ENCODE data around the gene CRHR1.

CRHR1 gene

GRCh38 chr17:45877467-45877866 lies 93.3 kb downstream of the CRHR1 start:
- TF ChIP-seq CTCF (IDR thresholded peaks at IDR 0.05; ENCODE audit: insufficient read depth, low read length, poor library complexity, severe bottlenecking), result no peak

GRCh38 chr17:45883063-45883462 lies 98.9 kb downstream of the CRHR1 start:
- Histone ChIP-seq H3K4me3 (replicated peaks; ENCODE audit: low read depth, low read length) (no peak overlapping the region), H3K36me3 (ENCODE audit: control insufficient read depth, insufficient read depth, low read length) (no peaks in the 10 kb centered on the region), H3K27me3 (replicated peaks; ENCODE audit: control insufficient read depth, insufficient read depth, low read length) (no peaks in the 10 kb centered on the region)
- no peak for TF ChIP-seq CTCF (IDR thresholded peaks at IDR 0.05; ENCODE audit: insufficient read depth, low read length, poor library complexity, severe bottlenecking)
- no peak for DNase-seq (ENCODE audit: extremely low read depth, insufficient read length)

More at GRCh38 chr17:45877467-45877866, 93.3 kb downstream of the CRHR1 start:
- H3K4me3 ChIP-seq (replicated peaks; ENCODE audit: low read depth, low read length), result no peak overlapping the region
- H3K36me3 ChIP-seq (ENCODE audit: control insufficient read depth, insufficient read depth, low read length), result no peaks in the 10 kb centered on the region
- H3K27me3 ChIP-seq (replicated peaks; ENCODE audit: control insufficient read depth, insufficient read depth, low read length), result no peaks in the 10 kb centered on the region
- DNase-seq (ENCODE audit: extremely low read depth, insufficient read length), result no peak

Measured in GM06990 (cell line).